Fibroblast of mammary gland (primary cell): ENCODE results near the gene PCYT2.

ENCODE experiments used
- DNase-seq: peaks from one replicate; pipeline ENCODE4 v3.0.0-alpha.2; 2010; ENCODE audit warnings: low read depth
- H3K4me3 ChIP-seq: 2 replicates; pipeline ENCODE4 v1.5.1; 2011; ENCODE audit warnings: low read depth, mild to moderate bottlenecking, low read length, moderate library complexity; ENCODE audit not compliant: control insufficient read depth
- CTCF ChIP-seq: conservative IDR thresholded peaks from 2 replicates; pipeline ENCODE4 v1.5.1; 2011; ENCODE audit warnings: low read depth, low read length, inconsistent platforms; ENCODE audit not compliant: control insufficient read depth, insufficient read depth

Gene PCYT2

GRCh38 chr17:81910840-81911276 is 341 bp downstream of the PCYT2 start:
- peak overlapping the region; percentile 71 for H3K4me3 ChIP-seq
- no peak for DNase-seq
- no peak for TF ChIP-seq CTCF

- TF ChIP-seq CTCF, result no peak
- DNase-seq, result no peak
- peak overlapping the region; percentile 71 for H3K4me3 ChIP-seq
Observed at GRCh38 chr17:81909966-81910839, 996 bp downstream of the PCYT2 start.

- no peak for DNase-seq
- TF ChIP-seq CTCF, result no peak
- H3K4me3 ChIP-seq, result no peak overlapping the region
Observed at GRCh38 chr17:81909231-81909630, 2.0 kb downstream of the PCYT2 start.

GRCh38 chr17:81908793-81909192 is 2.4 kb downstream of the PCYT2 start:
- no peak for TF ChIP-seq CTCF
- DNase-seq, result no peak
- no peak overlapping the region for H3K4me3 ChIP-seq

- no peak for DNase-seq
- no peak overlapping the region for H3K4me3 ChIP-seq
- no peak for TF ChIP-seq CTCF
Observed at GRCh38 chr17:81907219-81908145, 3.7 kb downstream of the PCYT2 start.

- DNase-seq, result no peak
- no peak overlapping the region for H3K4me3 ChIP-seq
- TF ChIP-seq CTCF, result no peak
Observed at GRCh38 chr17:81906476-81907218, 4.6 kb downstream of the PCYT2 start.
